ENCODE data around the gene CRACR2B.

Gene CRACR2B

GRCh38 chr11:863910-864827 is 36.5 kb downstream of the CRACR2B start:
- H3K27ac ChIP-seq = no peak overlapping the region
- no peak for DNase-seq (ENCODE audit: low read depth, low spot score)

GRCh38 chr11:864898-865297 is 37.2 kb downstream of the CRACR2B start:
- DNase-seq (ENCODE audit: low read depth, low spot score) = no peak
- H3K27ac ChIP-seq = no peak overlapping the region

GRCh38 chr11:865462-866430 is 38.0 kb downstream of the CRACR2B start:
- H3K27ac ChIP-seq = no peak overlapping the region
- no peak for DNase-seq (ENCODE audit: low read depth, low spot score)

- DNase-seq (ENCODE audit: low read depth, low spot score) = no peak
- no peak overlapping the region for H3K27ac ChIP-seq
These were observed 38.8 kb downstream of the CRACR2B start for GRCh38 chr11:866481-866880.

GRCh38 chr11:867856-868358 is 40.2 kb downstream of the CRACR2B start:
- no peak overlapping the region for H3K27ac ChIP-seq
- no peak for DNase-seq (ENCODE audit: low read depth, low spot score)

- DNase-seq (ENCODE audit: low read depth, low spot score) = no peak
- no peak overlapping the region for H3K27ac ChIP-seq
These were observed 40.7 kb downstream of the CRACR2B start for GRCh38 chr11:868394-868793.

GRCh38 chr11:868802-869201 is 41.1 kb downstream of the CRACR2B start:
- H3K27ac ChIP-seq = no peak overlapping the region
- DNase-seq (ENCODE audit: low read depth, low spot score) = no peak

GRCh38 chr11:869399-870126 is 41.8 kb downstream of the CRACR2B start:
- no peak overlapping the region for H3K27ac ChIP-seq
- no peak for DNase-seq (ENCODE audit: low read depth, low spot score)

GRCh38 chr11:870127-870413 is 42.4 kb downstream of the CRACR2B start:
- DNase-seq (ENCODE audit: low read depth, low spot score) = no peak
- no peak overlapping the region for H3K27ac ChIP-seq

GRCh38 chr11:870418-870817 is 42.7 kb downstream of the CRACR2B start:
- H3K27ac ChIP-seq = no peak overlapping the region

GRCh38 chr11:871472-871871 is 43.8 kb downstream of the CRACR2B start:
- no peak for DNase-seq (ENCODE audit: low read depth, low spot score)

More at GRCh38 chr11:870418-870817, 42.7 kb downstream of the CRACR2B start:
- no peak for DNase-seq (ENCODE audit: low read depth, low spot score)

GRCh38 chr11:872799-873198 is 45.1 kb downstream of the CRACR2B start:
- no peak for DNase-seq (ENCODE audit: low read depth, low spot score)
- no peak overlapping the region for H3K27ac ChIP-seq

More at GRCh38 chr11:871472-871871, 43.8 kb downstream of the CRACR2B start:
- H3K27ac ChIP-seq = no peak overlapping the region

GRCh38 chr11:873706-874105 is 46.0 kb downstream of the CRACR2B start:
- no peak for DNase-seq (ENCODE audit: low read depth, low spot score)

GRCh38 chr11:875203-875602 is 47.5 kb downstream of the CRACR2B start:
- no peak overlapping the region for H3K27ac ChIP-seq
- no peak for DNase-seq (ENCODE audit: low read depth, low spot score)

More at GRCh38 chr11:873706-874105, 46.0 kb downstream of the CRACR2B start:
- H3K27ac ChIP-seq = no peak overlapping the region

GRCh38 chr11:875769-876301 is 48.1 kb downstream of the CRACR2B start:
- H3K27ac ChIP-seq = no peak overlapping the region
- DNase-seq (ENCODE audit: low read depth, low spot score) = no peak

GRCh38 chr11:876545-876944 is 48.8 kb downstream of the CRACR2B start:
- H3K27ac ChIP-seq = no peak overlapping the region
- DNase-seq (ENCODE audit: low read depth, low spot score) = no peak

GRCh38 chr11:877565-877964 is 49.8 kb downstream of the CRACR2B start:
- DNase-seq (ENCODE audit: low read depth, low spot score) = no peak
- H3K27ac ChIP-seq = no peak overlapping the region

GRCh38 chr11:880447-880846 is 52.7 kb downstream of the CRACR2B start:
- DNase-seq (ENCODE audit: low read depth, low spot score) = no peak
- H3K27ac ChIP-seq = no peak overlapping the region

All from epithelial cell of prostate (primary cell).